Measurements from ENCODE around the gene CERS6.

- no peak for TF ChIP-seq POLR2AphosphoS5 (IDR thresholded peaks at IDR 0.05; ENCODE audit: borderline replicate concordance, low read depth, low read length)
- TF ChIP-seq EZH2 (IDR thresholded peaks at IDR 0.05) = no peak
Observed at GRCh38 chr2:168694866-168695265, 238.8 kb downstream of the CERS6 start.

Data from SK-N-MC (cell line).